Ammon's horn (tissue), 1 donor: ENCODE measurements around the gene OSBPL9.
"Not testable (repeated sequence)": the region's sequence is repeated elsewhere in the genome, so short reads cannot be mapped to it uniquely, and the experiment has no call there.

Experiments used
- DNase-seq: peaks from one replicate; pipeline ENCODE4 v3.0.0-alpha.2; 2016; ENCODE audit warnings: low spot score

Gene OSBPL9

GRCh38 chr1:51636764-51637522, 20.1 kb downstream of the OSBPL9 start:
- no peak for DNase-seq

GRCh38 chr1:51638350-51638749, 21.5 kb downstream of the OSBPL9 start:
- DNase-seq: no peak

DNA sequence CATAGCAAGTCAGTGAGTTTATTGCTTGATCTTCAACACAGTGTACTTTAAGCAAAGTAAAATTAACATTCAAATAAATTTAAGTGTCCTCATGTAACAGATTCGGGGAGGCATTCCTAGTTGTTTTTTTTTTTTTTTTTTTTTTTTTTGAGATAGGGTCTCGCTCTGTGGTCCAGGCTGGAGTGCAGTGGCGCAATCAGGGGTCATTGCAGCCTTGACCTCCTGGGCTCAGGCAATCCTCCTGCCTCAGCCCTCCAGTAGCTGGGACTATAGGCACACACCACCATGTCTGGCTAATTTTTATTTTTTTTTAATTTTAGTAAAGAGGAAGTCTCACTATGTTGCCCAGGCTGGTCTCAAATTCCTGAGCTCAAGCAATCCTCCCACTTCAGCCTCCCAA, 22.8 kb downstream of the OSBPL9 start:
- DNase-seq: no peak

- DNase-seq: no peak
Measured at GRCh38 chr1:51641096-51641495, 24.2 kb downstream of the OSBPL9 start.

DNA sequence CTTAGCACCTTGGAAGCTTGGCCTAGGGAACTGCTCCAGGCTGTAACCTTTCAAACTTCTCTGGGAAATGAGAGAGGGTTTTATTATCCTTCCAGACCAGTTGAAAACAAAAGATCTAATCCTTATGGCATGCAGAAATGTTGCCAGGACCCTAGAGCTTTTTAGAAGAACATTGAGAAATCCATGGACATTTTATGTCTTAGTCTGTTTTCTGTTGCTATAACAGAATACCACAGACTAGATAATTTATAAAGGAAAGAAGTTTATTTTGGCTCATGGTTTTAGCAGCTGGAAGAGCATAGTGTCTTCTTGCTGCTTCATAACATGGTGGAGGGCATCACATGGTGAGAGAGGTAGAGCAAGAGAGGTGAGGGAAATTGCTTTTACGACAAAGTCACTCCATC, 25.8 kb downstream of the OSBPL9 start:
- no peak for DNase-seq

DNA sequence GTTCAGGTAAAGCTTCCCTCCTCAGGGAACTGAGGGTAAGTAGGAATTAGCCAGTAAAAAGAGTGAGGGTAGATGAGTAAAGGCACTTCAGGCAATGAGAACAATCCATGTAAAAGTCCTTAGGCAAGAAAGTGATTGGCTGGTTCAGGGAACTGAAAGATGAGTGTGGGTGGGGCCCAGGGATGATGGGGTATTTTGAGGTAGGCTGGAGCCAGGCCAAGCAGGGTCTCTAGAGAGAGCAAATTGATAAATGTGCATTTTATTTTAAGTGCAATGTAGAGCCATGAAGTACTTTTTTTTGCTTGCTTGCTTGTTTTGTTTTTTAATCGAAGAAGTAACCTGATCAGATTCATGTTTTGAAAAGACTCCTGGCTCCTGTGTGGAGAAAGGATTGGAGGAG, 26.5 kb downstream of the OSBPL9 start:
- DNase-seq: no peak

DNA sequence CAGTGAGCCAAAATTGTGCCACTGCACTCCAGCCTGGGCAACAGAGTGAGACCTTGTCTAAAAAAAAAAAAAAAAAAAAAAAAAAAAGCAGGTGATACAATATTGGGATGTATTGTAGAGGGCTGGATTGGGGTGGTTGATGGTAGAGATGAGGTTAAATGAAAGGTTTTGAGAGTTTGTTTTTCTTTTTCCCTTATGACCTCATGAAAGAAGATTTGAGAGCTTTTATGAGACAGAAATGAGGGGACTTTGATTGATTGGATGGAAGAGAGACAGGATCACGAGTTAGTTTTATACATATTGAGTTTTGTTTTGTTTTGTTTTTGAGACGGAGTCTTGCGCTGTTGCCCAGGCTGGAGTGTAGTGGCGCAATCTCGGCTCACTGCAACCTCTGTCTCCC, 27.1 kb downstream of the OSBPL9 start:
- DNase-seq: no peak

- DNase-seq: no peak
Measured at GRCh38 chr1:51644533-51645197, 27.8 kb downstream of the OSBPL9 start.

DNA sequence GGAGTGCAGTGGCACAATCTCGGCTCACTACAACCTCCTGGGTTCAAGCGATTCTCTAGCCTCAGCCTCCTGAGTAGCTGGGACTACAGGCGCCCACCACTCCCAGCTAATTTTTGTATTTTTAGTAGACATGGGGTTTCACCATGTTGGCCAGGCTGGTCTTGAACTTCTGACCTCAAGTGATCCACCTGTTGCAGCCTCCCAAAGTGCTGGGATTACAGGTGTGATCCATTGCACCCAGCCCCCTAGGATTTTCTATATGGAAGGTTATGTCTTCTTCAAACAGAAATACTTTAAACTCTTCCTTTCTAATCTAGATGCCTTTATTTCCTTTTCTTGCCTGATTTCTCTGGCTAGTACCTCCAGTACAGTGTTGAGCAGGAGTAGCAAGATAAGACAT, 29.7 kb downstream of the OSBPL9 start:
- not testable (repeated sequence) for DNase-seq

DNA sequence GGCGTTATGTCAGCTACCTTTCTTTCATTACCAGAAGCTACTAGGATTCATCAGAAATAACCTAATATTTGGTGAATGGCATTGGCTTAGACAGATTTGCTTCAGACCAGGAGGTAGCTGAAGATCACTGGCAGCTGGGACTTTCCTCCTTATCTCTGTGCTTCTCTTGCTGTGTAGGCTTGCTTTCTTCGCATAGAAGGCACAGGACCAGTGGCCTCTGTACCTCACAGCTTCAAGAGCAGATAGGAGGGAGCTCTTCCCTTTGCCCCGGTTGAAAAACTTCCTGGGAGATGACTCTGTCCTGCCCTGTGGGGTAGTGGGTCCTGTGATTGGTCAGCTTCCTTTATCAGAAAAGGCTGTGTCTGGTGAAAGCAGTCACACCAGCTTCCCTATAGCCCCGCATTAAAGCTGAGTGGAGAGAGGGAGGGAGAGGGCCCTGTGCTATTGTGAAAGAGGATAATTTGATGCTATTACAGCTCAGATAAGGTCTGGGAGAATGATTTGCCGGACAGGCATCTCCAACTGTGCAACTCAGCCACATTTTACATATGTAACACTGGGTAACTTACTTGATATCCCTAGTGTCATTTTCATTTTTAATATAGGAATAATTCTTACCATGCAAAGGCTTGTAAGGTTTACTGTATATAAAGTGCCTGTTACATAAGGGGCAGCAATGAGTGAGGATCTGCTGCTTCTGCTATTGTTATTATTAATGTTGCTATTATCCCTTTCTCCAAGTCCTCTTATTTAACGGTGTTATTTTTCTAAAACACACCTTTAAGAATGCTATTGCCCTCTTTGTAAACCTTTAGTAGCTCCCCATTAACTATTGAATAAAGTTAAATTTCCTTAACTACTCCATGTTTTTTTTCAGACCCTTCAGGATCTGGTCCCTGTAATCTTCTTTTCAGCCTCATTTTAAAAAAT, 31.6 kb downstream of the OSBPL9 start:
- peak; percentile 3 for DNase-seq

- no peak for DNase-seq
Measured at GRCh38 chr1:51649593-51650091, 32.8 kb downstream of the OSBPL9 start.

GRCh38 chr1:51650198-51650597, 33.3 kb downstream of the OSBPL9 start:
- DNase-seq: no peak

GRCh38 chr1:51651552-51651942, 34.7 kb downstream of the OSBPL9 start:
- DNase-seq: no peak

DNA sequence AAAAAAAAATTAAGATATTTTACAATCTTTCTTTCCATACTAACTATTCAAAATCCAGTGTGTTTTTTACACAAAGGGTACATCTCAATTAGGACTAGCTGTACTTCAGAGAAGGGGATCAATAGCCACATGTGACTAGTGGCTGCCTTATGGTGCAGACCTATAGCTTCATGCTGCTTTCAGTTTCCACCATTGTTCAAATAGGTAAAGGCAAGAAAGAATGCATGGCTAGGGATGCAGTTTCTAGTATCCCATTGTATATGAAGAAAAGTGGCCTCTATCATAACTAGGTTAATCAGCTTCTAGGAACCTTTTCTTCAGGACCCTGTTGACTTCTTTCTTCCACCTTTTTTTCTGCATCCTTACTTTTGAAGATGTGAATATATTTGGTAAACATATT, 35.7 kb downstream of the OSBPL9 start:
- DNase-seq: no peak

- DNase-seq: no peak
Measured at GRCh38 chr1:51653127-51653526, 36.2 kb downstream of the OSBPL9 start.

DNA sequence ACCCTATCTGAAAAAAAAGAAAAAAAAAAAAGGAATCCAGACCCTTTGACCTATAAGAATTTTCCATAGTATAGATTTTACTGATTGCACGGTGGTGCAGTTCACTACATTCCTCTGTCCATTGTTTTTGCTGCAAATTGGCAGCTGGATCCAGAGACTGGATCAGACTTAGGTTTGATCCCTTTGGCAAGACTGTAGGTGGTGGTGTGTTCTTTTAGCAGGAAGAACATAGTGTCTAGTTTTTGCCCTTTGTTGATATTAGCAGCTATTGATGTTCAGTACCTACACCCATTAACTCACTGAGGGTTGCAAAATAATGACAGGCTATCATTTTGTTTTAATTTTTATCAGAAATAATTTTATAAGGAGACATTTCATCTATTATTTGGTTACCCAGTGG, 37.1 kb downstream of the OSBPL9 start:
- DNase-seq: no peak

- no peak for DNase-seq
Measured at GRCh38 chr1:51656374-51656773, 39.5 kb downstream of the OSBPL9 start.

GRCh38 chr1:51660580-51660979, 43.7 kb downstream of the OSBPL9 start:
- DNase-seq: no peak

DNA sequence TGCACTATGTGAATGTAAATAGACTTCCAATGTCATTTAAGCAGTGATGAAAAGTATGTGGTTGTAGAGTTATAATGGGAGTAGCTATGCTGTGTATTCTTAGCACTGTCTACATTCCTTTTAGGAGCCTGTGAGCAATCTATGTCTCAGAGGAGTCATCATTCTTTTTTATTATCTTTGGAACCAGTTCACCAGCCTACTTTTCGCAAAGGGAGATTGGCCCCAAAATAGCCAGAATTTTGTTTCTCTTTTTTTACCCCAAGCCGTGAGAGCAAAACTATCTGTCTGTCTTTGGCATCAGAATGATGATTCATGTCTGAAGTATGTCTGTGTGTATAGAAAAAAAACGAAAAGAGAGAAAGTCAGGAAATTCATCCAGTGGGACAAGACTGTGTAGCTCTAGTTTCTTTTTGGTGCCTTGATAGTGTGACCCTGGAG, 44.2 kb downstream of the OSBPL9 start:
- no peak for DNase-seq

GRCh38 chr1:51663105-51663504, 46.2 kb downstream of the OSBPL9 start:
- DNase-seq: no peak

DNA sequence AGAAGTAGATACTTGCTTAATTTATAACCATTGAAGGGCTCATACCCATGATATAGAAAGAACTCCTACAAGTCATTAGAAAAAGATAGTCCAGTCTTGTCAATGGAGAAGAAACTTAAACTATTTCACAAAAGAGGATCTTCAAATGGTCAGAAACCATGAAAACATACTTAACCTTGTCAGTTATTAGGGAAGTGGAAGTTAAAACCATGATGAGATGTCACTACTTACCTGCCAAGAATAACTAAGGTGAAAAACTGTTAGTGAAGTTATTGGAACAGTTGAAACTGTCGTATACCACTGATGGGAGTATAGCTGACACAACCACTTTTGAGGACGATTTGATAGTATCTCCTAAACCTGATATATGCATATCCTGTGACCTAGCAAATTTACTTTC, 46.8 kb downstream of the OSBPL9 start:
- DNase-seq: no peak

GRCh38 chr1:51664421-51665240, 47.7 kb downstream of the OSBPL9 start:
- no peak for DNase-seq
